ENCODE measurements around the gene KCTD2. TPM values are rescaled to one million over a fixed set of nuclear protein-coding genes. Genes with fewer than 3 reads are reported as not detected.

KCTD2 gene
- total and polyA plus RNA-seq, 3 donors from 2014 or later: 88.9 to 135 (median 122) TPM

DNA sequence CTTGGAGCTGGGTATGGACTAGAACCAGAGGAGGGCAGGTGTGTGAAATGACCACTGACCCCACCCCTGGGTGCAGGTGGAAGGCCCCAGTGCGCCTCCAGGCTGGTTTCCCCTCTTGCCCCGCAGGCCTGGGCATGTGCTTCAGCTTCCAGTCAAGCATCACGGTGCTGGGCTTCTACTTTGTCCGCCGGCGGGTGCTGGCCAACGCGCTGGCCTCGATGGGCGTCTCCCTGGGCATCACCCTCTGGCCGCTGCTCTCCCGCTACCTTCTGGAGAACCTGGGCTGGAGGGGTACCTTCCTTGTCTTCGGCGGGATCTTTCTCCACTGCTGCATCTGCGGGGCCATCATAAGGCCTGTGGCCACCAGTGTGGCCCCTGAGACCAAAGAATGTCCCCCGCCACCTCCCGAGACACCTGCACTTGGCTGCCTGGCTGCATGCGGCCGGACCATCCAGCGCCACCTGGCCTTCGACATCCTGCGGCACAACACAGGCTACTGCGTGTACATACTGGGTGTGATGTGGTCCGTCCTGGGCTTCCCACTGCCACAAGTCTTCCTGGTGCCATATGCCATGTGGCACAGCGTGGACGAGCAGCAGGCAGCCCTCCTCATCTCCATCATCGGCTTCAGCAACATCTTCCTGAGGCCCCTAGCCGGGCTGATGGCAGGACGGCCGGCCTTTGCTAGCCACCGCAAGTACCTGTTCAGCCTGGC, 53.0 kb downstream of the KCTD2 start:
- intact Hi-C loops (cut with DNase I; ENCODE audit: low total_unique reads): no loop called here
- H3K27ac ChIP-seq: no peak overlapping the region

DNA sequence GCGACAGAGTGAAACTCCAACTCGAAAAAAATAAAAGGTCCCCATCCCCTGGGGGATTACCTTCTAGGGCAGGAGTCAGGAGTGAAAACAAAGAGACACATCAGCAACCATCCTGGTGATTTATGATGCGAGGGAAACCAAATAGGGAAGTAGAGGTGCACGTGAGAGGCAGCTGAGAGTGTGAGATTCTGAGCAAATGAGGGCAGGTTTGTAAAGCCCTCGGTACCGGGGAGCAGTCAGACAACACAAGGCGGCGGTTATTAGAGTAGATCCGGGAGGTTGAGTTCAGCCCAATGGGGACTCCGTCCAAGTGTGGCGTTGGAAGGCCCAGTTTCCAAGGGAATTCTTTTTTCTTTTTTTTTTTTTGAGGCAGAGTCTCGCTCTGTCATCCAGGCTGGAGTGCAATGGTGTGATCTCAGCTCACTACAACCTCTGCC, 55.4 kb downstream of the KCTD2 start:
- WGBS, 2 donors: 60 to 64% methylated on average over 12 of the region's 12 CpGs
- Histone ChIP-seq H3K9me3 (no peaks in the 10 kb centered on the region), H3K27me3 (no peaks in the 10 kb centered on the region), H3K4me3 (no peak overlapping the region), H3K4me1 (no peaks in the 10 kb centered on the region), H3K36me3 (ENCODE audit: low read depth, missing control alignments) (no peaks in the 10 kb centered on the region), H3K27ac (no peak overlapping the region)
- TF ChIP-seq, protein P1, sequence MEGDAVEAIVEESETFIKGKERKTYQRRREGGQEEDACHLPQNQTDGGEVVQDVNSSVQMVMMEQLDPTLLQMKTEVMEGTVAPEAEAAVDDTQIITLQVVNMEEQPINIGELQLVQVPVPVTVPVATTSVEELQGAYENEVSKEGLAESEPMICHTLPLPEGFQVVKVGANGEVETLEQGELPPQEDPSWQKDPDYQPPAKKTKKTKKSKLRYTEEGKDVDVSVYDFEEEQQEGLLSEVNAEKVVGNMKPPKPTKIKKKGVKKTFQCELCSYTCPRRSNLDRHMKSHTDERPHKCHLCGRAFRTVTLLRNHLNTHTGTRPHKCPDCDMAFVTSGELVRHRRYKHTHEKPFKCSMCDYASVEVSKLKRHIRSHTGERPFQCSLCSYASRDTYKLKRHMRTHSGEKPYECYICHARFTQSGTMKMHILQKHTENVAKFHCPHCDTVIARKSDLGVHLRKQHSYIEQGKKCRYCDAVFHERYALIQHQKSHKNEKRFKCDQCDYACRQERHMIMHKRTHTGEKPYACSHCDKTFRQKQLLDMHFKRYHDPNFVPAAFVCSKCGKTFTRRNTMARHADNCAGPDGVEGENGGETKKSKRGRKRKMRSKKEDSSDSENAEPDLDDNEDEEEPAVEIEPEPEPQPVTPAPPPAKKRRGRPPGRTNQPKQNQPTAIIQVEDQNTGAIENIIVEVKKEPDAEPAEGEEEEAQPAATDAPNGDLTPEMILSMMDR (IDR thresholded peaks at IDR 0.05): no peak
- no peak for TF ChIP-seq POLR2A (IDR thresholded peaks at IDR 0.05)
- no peak for DNase-seq
- intact Hi-C loops (cut with DNase I; ENCODE audit: low total_unique reads): no loop called here

More for the DNA sequence above, 53.0 kb downstream of the KCTD2 start:
- H3K27me3 ChIP-seq: no peaks in the 10 kb centered on the region
- WGBS, 2 donors: 96 to 97% methylated on average over 29 to 31 of the region's 31 CpGs
- no peak for TF ChIP-seq POLR2A (IDR thresholded peaks at IDR 0.05)
- TF ChIP-seq, protein P1 (IDR thresholded peaks at IDR 0.05): no peak
- no peak for DNase-seq
- H3K4me3 ChIP-seq: no peak overlapping the region
- no peaks in the 10 kb centered on the region for H3K9me3 ChIP-seq
- no peaks in the 10 kb centered on the region for H3K36me3 ChIP-seq (ENCODE audit: low read depth, missing control alignments)
- no peaks in the 10 kb centered on the region for H3K4me1 ChIP-seq

DNA sequence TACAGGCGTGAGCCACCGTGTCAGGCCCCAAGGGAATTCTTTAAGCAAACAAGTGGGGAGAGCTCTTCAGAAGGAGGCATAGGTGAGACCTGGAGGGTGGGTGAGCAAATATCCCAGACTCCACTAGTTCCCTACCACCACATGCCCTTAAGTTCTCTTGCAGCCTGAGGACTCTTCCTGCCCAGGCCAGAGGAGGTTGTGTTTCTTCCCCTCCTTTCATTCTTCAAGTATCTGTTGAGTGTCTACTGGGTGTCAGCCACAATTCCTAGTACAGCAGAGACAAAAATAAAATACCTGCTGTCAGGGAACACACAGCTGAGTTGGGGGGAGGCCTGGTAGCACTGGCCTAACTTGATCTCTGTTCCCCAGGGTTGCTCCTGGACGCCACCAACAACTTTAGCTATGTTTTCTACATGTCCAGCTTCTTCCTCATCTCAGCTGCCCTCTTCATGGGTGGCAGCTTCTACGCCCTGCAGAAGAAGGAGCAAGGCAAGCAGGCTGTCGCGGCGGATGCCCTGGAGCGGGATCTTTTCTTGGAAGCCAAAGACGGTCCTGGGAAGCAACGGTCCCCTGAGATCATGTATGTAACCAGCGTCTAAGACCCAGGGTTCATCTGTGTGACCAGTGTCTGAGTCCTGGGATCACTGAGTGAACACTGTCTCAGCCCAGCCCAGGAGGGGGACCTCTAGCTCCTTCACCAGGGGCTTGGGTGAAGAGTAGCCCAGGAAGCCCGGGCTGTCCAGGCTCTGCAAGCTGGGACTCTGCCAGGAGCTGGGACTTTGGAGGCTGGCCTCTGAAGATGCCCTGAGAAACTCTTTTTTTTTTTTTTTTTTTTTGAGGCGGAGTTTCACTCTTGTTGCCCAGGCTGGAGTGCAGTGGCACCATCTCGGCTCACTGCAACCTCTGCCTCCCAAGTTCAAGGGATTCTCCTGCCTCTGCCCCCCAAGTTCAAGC, 56.9 kb downstream of the KCTD2 start:
- intact Hi-C loops (cut with DNase I; ENCODE audit: low total_unique reads): no loop called here
- no peak overlapping the region for H3K4me3 ChIP-seq
- H3K27ac ChIP-seq: no peak overlapping the region
- no peaks in the 10 kb centered on the region for H3K27me3 ChIP-seq
- WGBS, 2 donors: 87 to 89% methylated on average over 13 to 14 of the region's 14 CpGs
- TF ChIP-seq, protein P1 (IDR thresholded peaks at IDR 0.05): no peak
- no peak for TF ChIP-seq POLR2A (IDR thresholded peaks at IDR 0.05)
- peaks cover under 1% of the 10 kb centered on the region for H3K4me1 ChIP-seq
- no peaks in the 10 kb centered on the region for H3K9me3 ChIP-seq
- no peaks in the 10 kb centered on the region for H3K36me3 ChIP-seq (ENCODE audit: low read depth, missing control alignments)
- no peak for DNase-seq

DNA sequence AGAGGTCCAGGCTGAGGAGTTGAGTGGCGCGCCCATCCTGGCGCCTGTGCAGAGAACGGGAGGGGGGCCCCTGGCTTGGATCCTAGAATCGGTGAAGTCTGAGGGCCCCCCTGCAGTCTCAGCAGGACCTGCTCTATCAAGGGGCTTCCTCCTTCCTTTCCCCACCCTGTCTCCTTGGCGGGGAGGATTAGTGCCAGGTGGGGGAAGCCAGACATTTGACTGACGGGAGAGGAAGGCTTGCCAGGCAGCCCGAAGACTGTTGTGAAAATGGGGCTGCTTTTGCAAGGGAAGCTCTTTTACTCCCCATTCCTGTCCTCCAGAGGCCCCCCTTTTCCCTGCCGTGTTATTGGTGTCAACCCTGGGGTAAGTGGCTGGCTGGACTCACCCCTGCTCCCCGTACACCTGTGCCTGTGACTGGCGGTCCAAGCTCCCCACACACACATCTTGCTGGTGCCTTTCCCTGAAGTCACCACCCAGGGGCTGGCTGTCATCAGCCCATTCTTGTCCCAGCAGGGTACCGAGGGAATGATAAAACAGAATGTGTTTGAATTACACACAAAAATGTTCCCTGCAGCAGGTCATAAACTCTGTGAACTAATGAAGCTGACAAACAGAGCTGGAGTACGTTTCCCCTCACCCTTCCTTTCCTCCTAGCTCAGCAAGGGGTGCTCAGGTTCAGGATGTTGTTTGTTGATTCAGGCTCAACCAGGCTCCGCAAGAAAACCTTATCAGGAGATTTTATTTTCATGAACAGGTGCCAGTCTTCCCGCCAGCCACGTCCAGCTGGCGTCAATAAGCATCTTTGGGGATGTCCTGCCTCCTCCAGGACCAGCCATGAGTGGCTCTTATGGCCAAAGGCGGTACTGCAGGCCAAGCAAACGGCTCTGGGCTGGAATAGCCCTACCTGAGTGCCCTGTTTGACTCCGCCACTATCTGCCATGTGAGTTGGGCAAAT, 58.4 kb downstream of the KCTD2 start:
- WGBS, 2 donors: 64 to 73% methylated on average over 20 of the region's 20 CpGs
- intact Hi-C loops (cut with DNase I; ENCODE audit: low total_unique reads): no loop called here
- no peaks in the 10 kb centered on the region for H3K36me3 ChIP-seq (ENCODE audit: low read depth, missing control alignments)
- H3K27me3 ChIP-seq: no peaks in the 10 kb centered on the region
- DNase-seq: peak; percentile 55
- H3K27ac ChIP-seq: no peak overlapping the region
- TF ChIP-seq POLR2A (IDR thresholded peaks at IDR 0.05): no peak
- TF ChIP-seq, protein P1 (IDR thresholded peaks at IDR 0.05): peak; percentile 22 to 84 (median 59)
- H3K4me1 ChIP-seq: peaks cover 7% of the 10 kb centered on the region
- no peaks in the 10 kb centered on the region for H3K9me3 ChIP-seq
- H3K4me3 ChIP-seq: no peak overlapping the region

Data from testis (tissue), 3 donors.